GM18870 (cell line): ENCODE results near the gene PHYH.
"Not testable (repeated sequence)": the region's sequence is repeated elsewhere in the genome, so short reads cannot be mapped to it uniquely, and the experiment has no call there.

Source experiments
- ATAC-seq: cut with Tn5 transposase; IDR thresholded peaks from one replicate; pipeline ENCODE4 v1.9.1; 2021; ENCODE audit warnings: moderate library complexity; ENCODE audit not compliant: unreplicated experiment

The PHYH gene

DNA sequence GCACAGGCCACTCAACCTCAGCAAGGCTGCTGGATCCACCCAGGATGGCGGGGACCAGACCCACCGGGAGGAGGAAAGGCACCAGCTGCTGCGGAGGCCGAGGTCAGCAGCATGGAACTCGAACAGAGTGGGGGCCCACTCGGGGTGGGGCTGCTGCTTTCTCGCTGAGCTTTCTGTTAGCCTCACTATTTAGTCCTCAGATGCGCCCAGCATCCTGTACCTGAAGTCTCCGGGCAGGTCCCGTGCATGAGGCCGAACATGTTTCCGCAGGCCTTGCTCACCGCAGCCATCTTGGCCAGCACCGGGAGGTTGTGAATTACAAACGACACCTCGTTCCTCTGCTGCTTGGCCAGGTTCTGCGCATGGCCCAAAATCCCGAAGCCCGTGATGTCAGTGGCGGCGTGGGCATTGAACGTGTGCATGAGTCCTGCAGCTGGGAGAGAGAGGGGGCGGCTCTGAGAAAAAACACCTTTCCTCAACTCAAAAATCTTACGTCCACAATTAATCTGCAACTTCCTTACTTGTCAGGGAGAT lies 22.8 kb upstream of the PHYH start:
- no peak for ATAC-seq

DNA sequence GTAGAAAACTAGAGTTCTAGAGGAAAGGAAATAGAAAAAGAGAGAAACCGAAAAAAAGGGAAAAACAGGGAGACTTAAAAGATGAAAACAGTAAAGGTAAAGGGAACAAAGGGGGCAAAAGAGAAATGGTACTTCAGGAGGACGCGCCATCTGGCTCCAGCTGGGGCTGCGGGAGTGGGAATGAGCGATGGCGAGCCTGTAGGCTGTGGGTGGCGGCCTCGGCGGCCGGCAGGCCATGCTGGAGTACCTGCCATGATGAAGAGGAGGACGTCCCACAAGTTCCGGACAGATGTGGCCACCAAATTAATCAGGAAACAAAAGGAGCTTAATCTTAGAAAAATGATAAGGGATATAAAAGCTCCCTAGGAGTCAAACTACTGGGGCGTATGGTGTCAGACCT lies 21.7 kb upstream of the PHYH start:
- ATAC-seq: no peak

DNA sequence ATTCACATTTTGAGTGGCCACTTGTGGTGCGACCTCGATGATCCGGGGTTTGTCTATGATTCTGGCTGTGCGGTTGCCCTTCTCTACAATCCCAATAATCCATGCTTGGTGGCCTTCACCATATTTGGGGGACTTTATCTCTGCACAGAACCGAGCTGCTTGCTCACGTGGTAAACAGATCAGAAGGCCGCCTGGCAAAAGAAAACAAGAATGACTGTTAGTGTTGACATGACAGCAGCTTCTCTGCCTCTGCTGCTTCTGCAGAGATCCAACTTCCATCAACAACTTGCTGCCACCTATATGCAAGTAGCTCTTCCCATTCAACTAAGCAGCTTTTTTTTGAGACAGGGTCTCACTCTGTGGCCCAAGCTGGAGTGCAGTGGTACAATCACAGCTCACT lies 19.3 kb upstream of the PHYH start:
- ATAC-seq: no peak

DNA sequence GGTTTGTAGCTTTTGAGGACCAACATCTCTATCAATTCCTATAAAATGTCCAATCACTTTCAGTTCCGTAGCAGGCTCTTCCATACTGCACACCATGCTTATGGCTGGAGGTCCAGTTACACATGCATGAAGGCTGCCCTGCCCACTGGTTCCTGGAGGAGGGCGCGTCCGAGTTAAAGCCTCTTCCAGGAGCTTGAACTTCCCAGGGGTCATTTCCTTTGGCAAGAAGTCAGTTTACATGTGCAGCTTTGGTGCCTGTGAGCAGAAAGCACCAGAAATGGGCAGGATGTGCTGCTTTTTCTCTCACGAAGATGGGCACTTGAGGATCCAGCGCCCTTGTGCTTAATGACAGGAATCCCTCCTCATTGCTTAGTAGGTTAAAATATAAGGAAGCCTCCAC lies 17.6 kb upstream of the PHYH start:
- no peak for ATAC-seq

DNA sequence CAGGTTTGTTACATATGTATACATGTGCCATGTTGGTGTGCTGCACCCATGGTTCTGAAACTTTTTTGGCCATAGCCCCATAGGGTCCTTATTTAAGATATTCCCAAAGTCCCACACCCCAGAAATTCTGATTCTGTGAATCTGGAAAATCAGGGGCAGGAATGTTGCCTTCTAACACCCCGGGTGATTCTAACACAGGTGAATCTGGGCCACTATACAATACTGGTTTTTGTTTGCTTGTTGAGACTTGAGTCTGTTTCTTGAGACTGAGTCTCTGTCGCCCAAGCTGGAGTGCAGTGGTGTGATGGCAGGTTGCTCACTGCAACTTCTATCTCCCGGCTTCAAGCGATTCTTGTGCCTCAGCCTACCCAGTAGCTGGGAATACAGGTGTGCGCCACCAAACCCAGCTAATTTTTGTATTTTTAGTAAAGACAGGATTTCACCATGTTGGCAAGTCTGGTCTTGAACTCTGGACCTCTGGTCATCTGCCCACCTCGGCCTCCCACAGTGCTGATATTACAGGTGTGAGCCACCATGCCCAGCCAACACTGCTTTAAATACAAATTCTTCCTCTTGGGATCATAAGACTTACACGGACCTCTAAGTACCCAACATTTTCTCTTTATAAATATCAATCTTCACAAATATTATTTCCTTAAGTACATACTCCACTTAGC lies 16.9 kb upstream of the PHYH start:
- no peak for ATAC-seq

DNA sequence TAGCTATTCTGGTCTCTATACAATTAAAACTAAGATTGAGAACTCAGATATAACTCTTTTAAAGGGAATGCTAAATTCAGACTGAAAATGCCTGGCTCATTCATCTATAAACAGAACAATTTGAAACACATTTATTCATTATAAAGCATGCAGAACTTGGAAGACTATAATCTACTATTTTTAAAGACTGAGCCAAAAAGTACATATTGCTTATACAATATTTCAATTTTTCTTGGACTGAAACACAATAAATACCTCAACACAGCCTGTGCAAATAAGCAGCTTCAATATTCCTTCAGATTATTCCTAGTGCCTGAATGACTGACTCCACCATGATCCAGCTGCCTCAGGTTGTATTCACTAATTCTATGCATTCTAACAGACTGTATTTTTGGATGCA lies 15.5 kb upstream of the PHYH start:
- no peak for ATAC-seq

DNA sequence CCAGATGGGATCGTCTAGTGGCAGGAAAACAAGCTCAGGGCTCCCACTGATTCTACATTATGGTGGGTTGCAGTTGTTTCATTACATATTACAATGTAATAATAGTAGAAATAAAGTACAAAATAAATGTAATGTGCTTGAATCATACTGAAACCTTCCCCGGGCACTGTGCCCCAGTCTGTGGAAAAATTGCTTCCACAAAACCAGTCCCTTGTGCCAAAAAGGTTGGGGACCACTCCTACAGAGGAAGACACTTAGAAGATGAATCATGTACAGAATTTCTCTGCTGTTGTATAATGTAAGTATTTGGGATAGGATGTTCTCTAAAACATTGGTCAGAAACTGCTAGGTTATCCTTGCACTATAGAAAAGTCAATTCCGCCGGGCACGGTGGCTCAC lies 11.3 kb upstream of the PHYH start:
- no peak for ATAC-seq

DNA sequence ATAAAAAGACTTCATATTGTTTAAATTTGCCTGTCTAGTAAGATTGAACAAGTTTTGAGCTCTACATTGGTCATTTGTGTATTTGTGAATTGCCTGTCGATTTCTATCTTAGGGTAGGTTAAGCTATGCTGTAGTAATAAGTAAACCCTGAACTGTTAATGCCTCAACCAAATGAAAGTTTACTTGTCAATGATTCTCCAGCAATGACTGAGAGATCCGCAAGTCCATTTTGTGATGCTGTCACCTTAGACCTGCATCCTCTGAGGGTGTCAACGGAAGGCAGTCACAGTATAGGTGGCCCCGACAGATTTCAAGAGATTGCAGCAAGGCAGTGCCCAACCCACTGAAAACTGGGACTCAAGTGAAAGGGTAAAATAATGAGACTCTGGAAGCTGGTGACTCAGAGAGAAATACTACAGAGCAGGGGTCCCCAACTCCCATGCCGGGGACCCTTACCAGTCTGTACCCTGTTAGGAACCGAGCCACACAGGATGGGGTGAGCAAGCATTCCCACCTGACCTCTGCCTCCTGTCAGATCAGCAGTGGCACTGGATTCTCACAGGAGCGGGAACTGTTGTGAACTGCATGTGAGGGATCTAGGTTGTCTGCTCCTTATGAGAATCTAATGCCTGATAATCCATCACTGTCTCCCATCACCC lies 10.8 kb upstream of the PHYH start:
- peak; percentile 48 for ATAC-seq

DNA sequence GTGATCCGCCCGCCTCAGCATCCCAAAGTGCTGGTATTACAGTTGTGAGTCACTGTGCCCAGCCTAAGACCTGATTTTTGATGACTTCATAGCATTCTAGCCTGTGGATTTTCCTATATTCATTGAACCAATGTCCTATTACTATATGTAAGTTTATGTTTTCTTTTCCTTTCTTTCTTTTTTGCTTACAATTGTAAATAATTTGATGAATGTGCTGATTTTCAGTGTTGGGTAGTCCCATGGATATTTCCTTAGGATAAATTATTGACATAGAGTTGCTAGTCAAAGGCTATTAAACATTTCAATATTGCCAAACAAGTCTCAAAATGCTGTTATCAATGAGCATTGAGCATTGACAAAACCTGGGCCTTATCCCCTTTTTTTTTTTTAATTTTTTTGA lies 9.9 kb upstream of the PHYH start:
- ATAC-seq: no peak

DNA sequence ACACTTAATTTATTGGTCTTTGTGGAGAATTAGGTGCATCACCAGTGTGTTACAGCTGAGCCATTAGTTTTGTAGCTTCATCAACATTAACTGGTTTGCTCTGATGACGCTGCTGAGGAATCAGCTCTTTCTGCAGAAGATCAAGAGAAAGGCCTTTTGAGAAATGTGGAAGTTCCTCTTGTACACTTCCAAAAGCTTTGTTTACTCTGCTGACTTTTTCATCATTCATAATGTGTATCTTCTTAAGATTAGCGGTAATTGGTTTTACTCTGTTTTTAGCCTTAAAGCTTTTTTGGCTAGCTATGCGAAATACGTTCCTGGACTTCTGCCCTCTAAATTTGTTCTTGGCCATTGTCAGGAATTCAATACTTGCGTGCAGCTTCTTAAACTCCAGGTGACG lies 8.2 kb upstream of the PHYH start:
- ATAC-seq: no peak

DNA sequence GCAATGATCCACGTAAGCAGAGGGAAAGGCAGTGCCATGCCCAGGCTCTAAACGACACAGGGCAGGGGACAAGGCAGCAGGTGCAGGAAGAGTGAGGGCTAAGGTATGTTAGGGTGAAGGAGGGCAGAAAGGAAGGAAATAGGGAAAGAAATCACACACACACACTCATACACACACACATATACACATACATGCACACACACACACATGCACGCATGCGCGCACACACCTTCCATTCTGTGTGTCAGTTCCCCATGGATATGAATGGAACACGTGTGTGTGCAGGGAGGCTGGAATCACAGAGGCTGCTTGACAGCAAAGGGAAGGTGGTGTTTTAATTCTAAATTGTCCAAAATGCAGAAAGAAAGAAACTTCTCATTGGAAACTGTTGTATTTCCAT lies 6.2 kb upstream of the PHYH start:
- no peak for ATAC-seq

DNA sequence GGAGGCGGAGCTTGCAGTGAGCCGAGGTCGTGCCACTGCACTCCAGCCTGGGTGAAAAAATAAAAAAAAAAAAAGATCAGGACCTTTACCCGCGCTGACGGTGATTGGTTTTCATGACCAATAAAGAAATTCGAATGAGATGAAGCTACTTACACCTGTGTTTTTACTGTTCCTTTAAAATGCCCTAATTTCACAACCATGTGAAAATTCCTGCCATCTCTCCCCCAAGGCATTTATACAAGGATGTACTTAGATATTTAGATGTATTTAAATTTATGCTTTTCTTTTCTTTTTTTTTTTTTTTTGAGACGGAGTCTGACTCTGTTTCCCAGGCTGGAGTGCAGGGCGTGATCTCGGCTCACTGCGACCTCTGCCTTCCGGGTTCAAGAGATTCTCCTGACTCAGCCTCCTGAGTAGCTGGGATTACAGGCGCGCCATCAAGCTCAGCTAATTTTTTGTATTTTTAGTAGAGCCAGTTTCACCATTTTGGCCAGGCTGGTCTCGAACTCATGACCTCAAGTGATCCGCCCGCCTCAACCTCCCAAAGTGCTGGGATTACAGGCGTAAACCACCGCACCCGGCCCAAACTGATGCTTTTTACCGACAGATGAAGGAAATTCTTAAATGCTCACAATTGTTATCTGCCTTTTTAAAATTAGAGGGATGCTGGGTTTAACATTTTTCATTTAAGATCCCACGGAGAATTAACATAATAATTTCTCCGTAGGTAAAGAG lies 3.1 kb upstream of the PHYH start:
- ATAC-seq: no peak

DNA sequence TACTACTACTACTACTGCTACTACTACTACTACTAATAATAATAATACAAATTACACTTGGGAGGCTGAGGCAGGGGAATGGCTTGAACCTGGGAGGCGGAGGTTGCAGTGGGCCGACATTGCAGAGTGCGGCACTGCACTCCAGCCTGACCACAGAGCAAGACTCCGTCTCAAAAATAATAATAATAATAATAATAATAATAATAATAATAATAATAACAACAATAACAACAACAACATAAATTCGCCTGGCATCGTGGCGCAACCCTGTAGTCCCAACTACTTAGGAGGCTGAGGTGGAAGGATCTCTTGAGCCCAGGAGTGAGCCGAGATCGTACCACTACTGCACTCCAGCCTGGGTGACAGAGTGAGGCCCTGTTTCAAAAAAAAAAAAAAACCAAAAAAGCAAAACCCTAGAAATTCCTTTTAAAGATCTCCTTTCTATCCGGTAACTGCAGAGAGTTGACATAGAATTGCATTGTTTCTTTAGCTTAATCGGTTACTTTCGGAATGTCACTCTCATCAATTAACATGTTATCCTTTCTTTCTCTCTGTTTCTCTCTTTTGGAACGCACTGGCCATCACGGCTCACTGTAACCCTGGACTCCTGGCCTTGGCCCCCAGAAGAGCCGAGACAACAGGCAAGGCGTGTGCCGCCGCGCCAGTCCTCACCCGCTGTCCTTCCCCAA lies 972 bp downstream of the PHYH start:
- ATAC-seq: no peak

DNA sequence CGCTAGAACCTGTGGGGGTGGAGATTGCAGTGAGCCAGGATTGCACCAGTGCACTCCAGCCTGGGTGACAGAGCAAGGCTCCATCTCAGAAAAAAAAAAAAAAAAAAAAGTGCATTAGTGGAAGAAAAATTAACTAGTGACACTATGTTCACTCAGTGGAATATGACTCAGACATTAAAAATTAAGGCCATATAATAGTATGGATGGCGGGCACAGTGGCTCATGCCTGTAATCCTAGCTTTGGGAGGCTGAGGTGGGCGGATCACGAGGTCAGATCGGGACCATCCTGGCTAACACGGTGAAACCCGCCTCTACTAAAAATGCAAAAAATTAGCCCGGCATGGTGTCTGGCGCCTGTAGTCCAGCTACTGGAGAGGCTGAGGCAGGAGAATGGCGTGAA lies 3.4 kb downstream of the PHYH start:
- no peak for ATAC-seq

DNA sequence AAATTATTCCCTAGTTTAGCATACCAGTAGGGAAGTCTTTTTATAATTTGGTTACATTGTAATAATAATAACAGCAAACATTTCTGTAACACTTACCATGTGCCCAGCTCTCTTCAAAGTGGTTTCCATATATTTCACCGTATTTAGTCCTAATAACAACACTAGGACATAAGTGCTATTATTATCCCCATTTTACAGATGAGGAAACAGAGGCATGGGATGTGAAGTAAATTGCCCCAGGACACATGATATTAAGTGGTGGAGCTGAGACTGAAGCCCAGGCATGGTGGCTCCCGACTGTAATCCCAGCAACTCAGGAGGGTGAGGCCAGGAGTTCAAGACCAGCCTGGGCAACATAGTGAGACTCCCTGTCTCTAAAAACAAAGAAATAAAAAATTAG lies 5.1 kb downstream of the PHYH start:
- ATAC-seq: no peak

DNA sequence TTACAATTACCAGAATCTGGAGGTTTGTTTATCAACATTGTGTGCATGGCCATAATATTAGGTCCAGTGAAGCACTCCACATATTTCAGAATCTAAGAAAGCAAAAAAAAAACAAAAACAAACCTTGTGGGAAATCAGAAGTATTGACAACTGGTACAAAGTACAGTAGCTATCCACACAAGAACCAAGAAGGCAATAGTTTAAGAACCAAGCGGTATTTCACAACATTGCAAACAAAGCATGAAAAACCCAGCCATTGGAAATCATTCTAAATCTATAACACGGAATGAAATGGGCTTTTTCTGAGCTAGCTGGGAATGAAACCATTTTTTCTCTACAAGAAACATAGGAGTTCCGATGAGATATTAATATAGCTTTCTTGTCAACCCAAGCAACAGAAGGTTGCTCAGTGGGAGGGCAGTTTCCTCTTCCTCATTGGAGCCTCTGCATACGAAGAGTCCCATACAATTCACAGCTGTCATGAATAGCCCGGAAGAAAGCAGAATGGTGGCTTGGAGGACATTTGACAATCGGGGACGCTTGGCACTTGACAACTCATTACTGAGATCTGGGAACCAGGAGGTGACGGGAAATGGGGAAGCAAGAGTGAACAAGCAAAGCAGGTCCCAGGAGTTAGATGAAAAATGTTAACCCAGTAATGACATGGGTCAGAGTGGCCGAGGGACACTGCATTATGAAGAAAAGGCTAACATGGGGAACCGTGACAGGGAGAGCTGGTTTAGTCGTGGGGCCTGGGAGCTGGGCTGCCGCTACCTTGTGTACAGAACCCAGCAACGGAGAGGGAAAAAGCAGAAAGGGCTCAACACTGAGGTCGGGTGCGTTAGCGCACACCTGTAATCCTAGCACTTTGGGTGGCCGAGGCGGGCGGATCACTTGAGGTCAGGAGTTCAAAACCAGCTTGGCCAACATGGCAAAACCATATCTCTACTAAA lies 7.8 kb downstream of the PHYH start:
- ATAC-seq: no peak

DNA sequence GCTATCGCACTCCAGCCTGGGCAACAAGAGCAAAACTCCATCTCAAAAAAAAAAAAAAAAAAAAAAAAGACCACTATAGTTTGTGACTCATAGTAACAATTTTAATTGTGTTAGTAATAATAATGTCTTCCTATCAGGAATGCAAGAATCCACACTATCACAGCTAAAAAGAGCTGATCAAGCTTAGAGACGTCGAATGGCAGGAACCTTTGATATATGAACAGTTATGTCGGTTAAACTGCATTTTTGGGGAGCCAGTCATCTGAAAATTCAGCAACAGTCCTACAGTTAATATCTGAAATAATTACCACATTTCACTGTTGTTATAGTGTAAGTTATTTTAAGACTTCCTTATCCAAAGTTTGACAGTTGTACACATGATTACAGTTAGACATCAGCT lies 8.8 kb downstream of the PHYH start:
- ATAC-seq: no peak

DNA sequence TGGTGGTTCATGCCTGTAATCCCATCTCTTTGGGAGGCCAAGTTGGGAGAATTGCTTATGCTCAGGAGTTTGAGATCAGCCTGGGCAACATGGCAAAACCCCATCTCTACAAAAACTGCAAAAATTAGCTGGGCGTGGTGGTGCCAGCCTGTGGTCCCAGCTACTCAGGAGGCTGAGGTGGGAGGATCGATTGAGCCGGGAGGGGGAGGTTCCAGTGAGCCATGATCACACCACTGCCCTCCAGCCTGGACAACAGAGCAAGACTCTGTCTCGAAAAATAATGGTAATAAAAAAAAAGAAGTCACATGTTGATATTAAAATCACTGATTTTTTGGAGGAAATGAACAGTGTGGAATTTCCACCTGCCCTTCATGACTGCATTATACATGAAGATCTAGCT lies 15.8 kb downstream of the PHYH start:
- no peak for ATAC-seq

DNA sequence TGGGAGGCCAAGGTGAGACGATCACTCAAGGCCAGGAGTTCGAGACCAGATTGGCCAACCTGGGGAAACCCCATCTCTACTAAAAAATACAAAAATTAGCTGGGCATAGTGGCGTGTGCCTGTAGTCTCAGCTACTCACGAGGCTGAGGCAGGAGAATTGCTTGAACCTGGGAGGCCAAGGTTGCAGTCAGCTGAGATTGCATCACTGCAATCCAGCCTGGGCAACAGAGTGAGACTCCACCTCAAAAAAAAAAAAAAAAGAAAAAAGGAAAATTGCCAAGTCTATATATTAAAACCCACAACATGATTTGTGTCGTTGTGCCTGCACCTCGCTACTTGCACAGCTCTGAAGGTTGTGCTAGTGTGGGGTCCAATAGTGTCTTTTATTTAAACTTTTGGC lies 17.5 kb downstream of the PHYH start:
- ATAC-seq: not testable (repeated sequence)

DNA sequence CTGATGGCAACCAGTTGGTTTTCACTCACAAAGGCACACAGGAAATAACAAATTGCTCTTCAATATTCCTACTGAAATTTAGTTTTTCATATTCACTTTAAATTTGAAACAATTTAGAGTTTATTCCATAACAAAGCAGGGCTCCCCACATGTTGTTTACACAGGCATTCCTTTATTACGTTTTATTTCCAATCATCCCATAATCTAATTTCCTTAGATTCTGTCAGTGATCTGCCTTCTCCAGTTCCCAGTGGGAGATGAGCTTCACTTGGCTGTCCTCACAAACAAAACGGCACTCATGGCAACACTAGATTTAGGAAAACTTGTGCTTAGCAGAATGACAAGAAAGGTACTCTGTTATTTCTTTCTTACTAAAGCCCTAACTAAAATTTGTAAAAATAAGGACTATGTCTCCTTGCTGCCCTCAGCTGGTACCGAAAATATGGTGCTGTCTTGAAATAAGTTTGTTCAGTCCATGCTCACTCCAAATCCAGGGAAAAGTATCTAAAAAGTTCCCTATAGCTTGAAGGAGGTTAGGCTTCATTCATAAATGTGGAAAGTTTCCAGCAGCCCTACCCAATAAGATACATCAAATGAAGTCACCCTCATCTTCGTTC lies 23.0 kb downstream of the PHYH start:
- no peak for ATAC-seq
